A549 (cell line): ENCODE measurements around the gene XPO5. TPM values are rescaled to one million over a fixed set of nuclear protein-coding genes. Genes with fewer than 3 reads are reported as not detected.

Source experiments
- ATAC-seq, 2 experiments: fragments of 200-7000 bp in 1 of 2; fragments of >200 bp in 1 of 2; cut with Nextera tagmentation in 1 of 2; cut with Tn5 transposase in 1 of 2; 3 replicates each; pipeline versions ENCODE4 v1.8.0 to v1.9.1; 2018 to 2020; ENCODE audit warnings: mild to moderate bottlenecking in 1 of 2, moderate library complexity in 1 of 2
- CTCF ChIA-PET: fragments of 300-600 bp; sonication (Branson Sonifier 250); formaldehyde crosslinking; extraction: SDS; loops from one replicate; lab custom pipeline; 2021; ENCODE audit warnings: antibody characterized with exemption, inconsistent platforms; lab: Yijun Ruan, JAX
- POLR2A ChIA-PET: fragments of 350-600 bp; formaldehyde crosslinking; extraction: SDS; loops from one replicate; lab custom pipeline; 2021; ENCODE audit warnings: antibody characterized with exemption, inconsistent platforms; lab: Yijun Ruan, JAX
- DNase-seq, 2 experiments: peaks; one replicate each; pipeline versions ENCODE4 v3.0.0 to v3.0.0-alpha.2; 2011 to 2016; ENCODE audit warnings: low read depth in 1 of 2, low spot score in 1 of 2
- FAIRE-seq: peaks from 2 replicates; lab custom pipeline; 2011; peaks lifted over from hg19 to GRCh38; lab: Jason Lieb, UNC
- H3K27ac ChIP-seq, 2 experiments: fragments of >200 bp; sonication (Bioruptor Twin); formaldehyde crosslinking; 3 replicates each; pipeline ENCODE4 v1.5.1; 2016 to 2017
- H3K4me1 ChIP-seq: fragments of >200 bp; sonication (Bioruptor Twin); formaldehyde crosslinking; 3 replicates; pipeline ENCODE4 v1.6.1; 2016
- H3K4me2 ChIP-seq: fragments of >200 bp; sonication (Bioruptor Twin); formaldehyde crosslinking; 3 replicates; pipeline ENCODE4 v1.6.1; 2016
- H3K4me3 ChIP-seq: fragments of >200 bp; sonication (Bioruptor Twin); formaldehyde crosslinking; 3 replicates; pipeline ENCODE4 v1.5.1; 2016
- H3K9me3 ChIP-seq: fragments of >200 bp; sonication (Bioruptor Twin); formaldehyde crosslinking; 3 replicates; pipeline ENCODE4 v1.6.1; 2016
- CBX8 ChIP-seq: fragments of 200-600 bp; sonication (generic); IDR thresholded peaks from 2 replicates; pipeline ENCODE4 v1.6.1; 2016
- ELK1 ChIP-seq: fragments of 150-350 bp; IDR thresholded peaks from 2 replicates; pipeline ENCODE4 v1.6.1; 2014; ENCODE audit warnings: low read depth, mild to moderate bottlenecking, low read length
- EP300 ChIP-seq, 2 experiments: fragments of >200 bp; sonication (Bioruptor Twin); formaldehyde crosslinking; IDR thresholded peaks; 2 replicates in 1 of 2; 3 replicates in 1 of 2; pipeline ENCODE4 v1.6.1; 2016 to 2017
- HDAC2 ChIP-seq: fragments of 200-600 bp; sonication (generic); IDR thresholded peaks from 2 replicates; pipeline ENCODE4 v1.6.1; 2016
- HEYL ChIP-seq: fragments of 250-450 bp; sonication (Bioruptor Pico); IDR thresholded peaks from 2 replicates; pipeline ENCODE4 v1.8.0; 2021; ENCODE audit warnings: mild to moderate bottlenecking, moderate library complexity
- HOXB13 ChIP-seq: fragments of 250-450 bp; sonication (Bioruptor Pico); IDR thresholded peaks from 2 replicates; pipeline ENCODE4 v1.5.0; 2020; ENCODE audit warnings: low read depth, mild to moderate bottlenecking, moderate library complexity
- HOXB5 ChIP-seq: fragments of 250-450 bp; sonication (Bioruptor Pico); IDR thresholded peaks from 2 replicates; pipeline ENCODE4 v1.5.0; 2020; ENCODE audit warnings: mild to moderate bottlenecking, moderate library complexity
- JUN ChIP-seq, 2 experiments: fragments of >200 bp; sonication (Bioruptor Twin); formaldehyde crosslinking; IDR thresholded peaks; 2 replicates in 1 of 2; 3 replicates in 1 of 2; pipeline ENCODE4 v1.6.1; 2016 to 2017
- JUNB ChIP-seq: fragments of >200 bp; sonication (Bioruptor Twin); formaldehyde crosslinking; IDR thresholded peaks from 2 replicates; pipeline ENCODE4 v1.6.1; 2016
- KDM5A ChIP-seq: fragments of 200-600 bp; sonication (generic); IDR thresholded peaks from 2 replicates; pipeline ENCODE4 v1.6.1; 2016; ENCODE audit warnings: antibody characterized with exemption, mild to moderate bottlenecking
- MAFK ChIP-seq: fragments of 450-650 bp; IDR thresholded peaks from 2 replicates; pipeline ENCODE4 v1.6.1; 2014; ENCODE audit not compliant: partially characterized antibody
- MAX ChIP-seq: IDR thresholded peaks from 2 replicates; pipeline ENCODE4 v1.6.1; 2012
- NFE2L2 ChIP-seq: fragments of 150-350 bp; conservative IDR thresholded peaks from 2 replicates; pipeline ENCODE4 v1.6.1; 2014; ENCODE audit warnings: low read length
- NPAS2 ChIP-seq: fragments of 250-450 bp; sonication (Bioruptor Pico); IDR thresholded peaks from 2 replicates; pipeline ENCODE4 v1.8.0; 2022; ENCODE audit warnings: mild to moderate bottlenecking, moderate library complexity, borderline replicate concordance
- PBX3 ChIP-seq: IDR thresholded peaks from 2 replicates; pipeline ENCODE4 v1.6.1; 2012
- PHF8 ChIP-seq: fragments of 200-600 bp; sonication (generic); IDR thresholded peaks from 2 replicates; pipeline ENCODE4 v1.6.1; 2016; ENCODE audit warnings: low read depth, mild to moderate bottlenecking, antibody characterized with exemption, moderate library complexity, borderline replicate concordance
- POLR2A ChIP-seq: IDR thresholded peaks from 2 replicates; pipeline ENCODE4 v1.6.1; 2012; ENCODE audit warnings: mild to moderate bottlenecking, low read length
- POLR2AphosphoS2 ChIP-seq: conservative IDR thresholded peaks from 2 replicates; pipeline ENCODE4 v1.6.1; 2012; ENCODE audit warnings: low read length, improper control_type of control experiment, inconsistent platforms
- RARB ChIP-seq: fragments of 250-450 bp; sonication (Bioruptor Pico); IDR thresholded peaks from 2 replicates; pipeline ENCODE4 v1.8.0; 2021; ENCODE audit warnings: mild to moderate bottlenecking, moderate library complexity
- REST ChIP-seq: fragments of 200-600 bp; sonication (generic); IDR thresholded peaks from 2 replicates; pipeline ENCODE4 v1.6.1; 2016; ENCODE audit warnings: antibody characterized with exemption, mild to moderate bottlenecking, moderate library complexity
- TFCP2L1 ChIP-seq: fragments of 250-450 bp; sonication (Bioruptor Pico); IDR thresholded peaks from 2 replicates; pipeline ENCODE4 v1.5.0; 2021; ENCODE audit warnings: mild to moderate bottlenecking
- USF2 ChIP-seq: fragments of 450-650 bp; IDR thresholded peaks from 2 replicates; pipeline ENCODE4 v1.6.1; 2014; ENCODE audit warnings: antibody characterized with exemption
- ZC3H11A ChIP-seq: fragments of 450-650 bp; IDR thresholded peaks from 2 replicates; pipeline ENCODE4 v1.6.1; 2014; ENCODE audit warnings: antibody characterized with exemption, mild to moderate bottlenecking
- ZSCAN20 ChIP-seq: fragments of 250-450 bp; sonication (Bioruptor Pico); IDR thresholded peaks from 2 replicates; pipeline ENCODE4 v1.8.0; 2022; ENCODE audit warnings: mild to moderate bottlenecking, moderate library complexity
- WGBS: methylation state at CpG from one replicate; pipeline ENCODE4 v1.1.6; 2017; ENCODE audit errors: missing lambda C conversion rate; 5-methylcytosine and 5-hydroxymethylcytosine counted together
- polyA plus RNA-seq, 4 experiments: library from polyadenylated mRNA; depleted of rRNA in 3 of 4; stranded (reverse); fragments of >200 nt; fragmentation: RNase III in 1 of 4; extraction: RNeasy Plus Mini Kit Qiagen cat#74134 plus additional on column Dnase treatment in 1 of 4; gene quantifications; 2 replicates in 3 of 4; 3 replicates in 1 of 4; pipeline ENCODE4 v1.2.3, GENCODE V29; 2011 to 2017

XPO5 gene
- polyA plus RNA-seq, 2 of the 4 experiments (the other 2 are of a cell fraction), result 24.8 to 51.0 TPM

- no peak for TF ChIP-seq PBX3
These were observed 94.8 kb downstream of the XPO5 start (continued) for GRCh38 chr6:43481075-43481474.

- CTCF ChIA-PET, result interaction anchor here (0.6 to 1.7 kb wide), 3 partner anchors 16 to 28 kb away, joined by 3 to 4 read pairs (median 3); no protein-coding TSS in a partner anchor
- POLR2A ChIA-PET, result interaction anchor here (0.5 to 1.2 kb wide), 5 partner anchors 9 to 695 kb away, joined by 3 to 5 read pairs (median 3); partner anchors contain the start of genes ABCC10 and ZNF318
These were observed 97.8 kb downstream of the XPO5 start for GRCh38 chr6:43478008-43478372.

GRCh38 chr6:43477235-43478007 is 98.4 kb downstream of the XPO5 start, which contains the start of gene TJAP1:
Gene TJAP1 (plus strand): TSS chr6:43477570. CDS start chr6:43499002, 21,432 bp downstream.
- Histone ChIP-seq H3K4me1 (peaks cover 22% of the 10 kb centered on the region; the same call in 2 of the 3 replicates), H3K27ac (peak within 1 kb of the TSS; percentile 84 to 98), H3K9me3 (no peaks in the 10 kb centered on the region), H3K4me2 (peak within 1 kb of the TSS; percentile 100)
- TF ChIP-seq POLR2A (peak; percentile 75), PHF8 (peak; percentile 83; the same call in 1 of the 2 replicates), NPAS2 (CRISPR knock-in tag) (no peak), JUNB (no peak), MAFK (no peak), HEYL (no peak), KDM5A (peak; percentile 84), ZC3H11A (no peak), HOXB13 (CRISPR knock-in tag) (no peak), CBX8 (no peak), POLR2AphosphoS2 (no peak), HOXB5 (CRISPR knock-in tag) (no peak), ZSCAN20 (no peak), ELK1 (no peak), MAX (0 out of 2 replicates have a peak, but pooled peaks have one; percentile 33), JUN (IDR thresholded peaks at IDR 0.05) (peak in 1 of 2 experiments; percentile 65; a peak in 1 of 5 replicates)
- TF ChIP-seq, all 56 proteins: peak for 5
- FAIRE-seq (no peak), ATAC-seq (peak; percentile 99 to 100), DNase-seq (peak; percentile 69 to 84)
- CTCF ChIA-PET, result interaction anchor here (0.6 to 1.7 kb wide), 3 partner anchors 15 to 29 kb away, joined by 3 to 4 read pairs (median 3); no protein-coding TSS in a partner anchor
- WGBS, result 8% methylated on average over 9 of the region's 34 CpGs
- POLR2A ChIA-PET, result interaction anchor here (0.5 to 1.2 kb wide), 7 partner anchors 9 to 695 kb away, joined by 3 to 5 read pairs (median 3); partner anchors contain the start of genes ABCC10 and ZNF318
- peak within 1 kb of the TSS; percentile 83 for H3K4me3 ChIP-seq

More at GRCh38 chr6:43478008-43478372, 97.8 kb downstream of the XPO5 start:
- peak overlapping the region; percentile 83 for H3K4me3 ChIP-seq
- peak overlapping the region; percentile 100 for H3K4me2 ChIP-seq
- ATAC-seq, result no peak
- peak overlapping the region; percentile 84 to 98 for H3K27ac ChIP-seq
- TF ChIP-seq TFCP2L1 (CRISPR knock-in tag) (no peak), HDAC2 (no peak), NFE2L2 (no peak), EP300 (IDR thresholded peaks at IDR 0.05) (no peak), USF2 (no peak), RARB (CRISPR knock-in tag) (no peak), REST (no peak), MAX (no peak)
- DNase-seq, result no peak
- H3K4me1 ChIP-seq, result peaks cover 22% of the 10 kb centered on the region; the same call in 2 of the 3 replicates
- FAIRE-seq, result no peak
- H3K9me3 ChIP-seq, result no peaks in the 10 kb centered on the region
- 7% methylated on average over 3 of the region's 3 CpGs for WGBS
